ENCODE measurements around the gene RPS6KA3.

RPS6KA3 gene

DNA sequence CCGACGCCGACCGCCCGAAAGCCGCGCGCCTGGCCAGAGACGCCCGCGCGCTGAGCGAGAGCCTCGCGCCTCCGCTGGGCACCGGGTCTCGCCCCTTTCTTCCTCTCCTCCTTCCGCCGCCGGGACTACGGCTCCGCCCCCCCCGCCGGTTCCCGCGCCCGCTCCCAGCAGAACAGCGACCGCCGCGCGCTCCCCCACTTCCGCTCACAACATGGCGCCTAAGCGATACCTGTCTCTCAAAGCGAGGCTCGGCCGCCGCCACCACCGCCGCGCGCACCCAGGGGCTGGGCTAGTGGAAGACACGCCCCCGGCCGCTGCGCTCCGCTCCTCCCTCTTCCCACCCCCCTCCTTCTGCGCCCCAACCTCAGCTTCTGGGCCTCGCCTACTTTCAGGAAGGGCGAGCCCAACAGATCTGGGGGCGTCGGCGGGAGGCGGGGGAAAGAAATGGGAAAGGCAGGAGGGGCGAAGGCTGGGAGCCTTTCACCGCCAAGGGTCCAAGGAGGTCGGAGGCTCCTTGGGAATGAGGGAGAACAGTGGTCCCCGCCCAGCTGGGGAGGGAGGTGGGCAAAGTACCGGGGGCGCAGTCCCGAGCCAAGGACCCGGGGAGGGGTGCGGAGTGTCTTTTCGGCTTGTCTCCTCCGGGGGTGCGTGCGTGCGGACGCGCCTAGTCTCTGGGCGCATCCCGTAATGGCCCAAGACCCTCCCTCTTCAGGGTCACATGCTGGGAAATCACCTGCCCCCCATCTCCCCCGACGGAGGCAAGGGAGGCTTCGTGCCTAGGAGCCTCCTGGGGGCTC is at the start of gene RPS6KA3:
RPS6KA3 (minus strand) TSS at position 100 of the 797 bp plus-strand sequence. CDS start 277 bp downstream, outside the sequence.
- peak; percentile 81 for ATAC-seq
- TF ChIP-seq TOX (CRISPR knock-in tag; IDR thresholded peaks at IDR 0.05; ENCODE audit: borderline replicate concordance) = no peak
- no peak for TF ChIP-seq ZFP3 (CRISPR knock-in tag; IDR thresholded peaks at IDR 0.05)
- TF ChIP-seq ESRRG (CRISPR knock-in tag; IDR thresholded peaks at IDR 0.05) = no peak
- TF ChIP-seq, protein P1, sequence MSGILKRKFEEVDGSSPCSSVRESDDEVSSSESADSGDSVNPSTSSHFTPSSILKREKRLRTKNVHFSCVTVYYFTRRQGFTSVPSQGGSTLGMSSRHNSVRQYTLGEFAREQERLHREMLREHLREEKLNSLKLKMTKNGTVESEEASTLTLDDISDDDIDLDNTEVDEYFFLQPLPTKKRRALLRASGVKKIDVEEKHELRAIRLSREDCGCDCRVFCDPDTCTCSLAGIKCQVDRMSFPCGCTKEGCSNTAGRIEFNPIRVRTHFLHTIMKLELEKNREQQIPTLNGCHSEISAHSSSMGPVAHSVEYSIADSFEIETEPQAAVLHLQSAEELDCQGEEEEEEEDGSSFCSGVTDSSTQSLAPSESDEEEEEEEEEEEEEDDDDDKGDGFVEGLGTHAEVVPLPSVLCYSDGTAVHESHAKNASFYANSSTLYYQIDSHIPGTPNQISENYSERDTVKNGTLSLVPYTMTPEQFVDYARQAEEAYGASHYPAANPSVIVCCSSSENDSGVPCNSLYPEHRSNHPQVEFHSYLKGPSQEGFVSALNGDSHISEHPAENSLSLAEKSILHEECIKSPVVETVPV (CRISPR knock-in tag; IDR thresholded peaks at IDR 0.05) = no peak
- no peak for TF ChIP-seq GLIS3 (CRISPR knock-in tag; IDR thresholded peaks at IDR 0.05)
- no peak for TF ChIP-seq BACH2 (CRISPR knock-in tag; IDR thresholded peaks at IDR 0.05; ENCODE audit: borderline replicate concordance)
- TF ChIP-seq ZFP30 (CRISPR knock-in tag; IDR thresholded peaks at IDR 0.05) = no peak
- no peak for TF ChIP-seq RARB (CRISPR knock-in tag; IDR thresholded peaks at IDR 0.05)
- TF ChIP-seq ZC3H10 (CRISPR knock-in tag; IDR thresholded peaks at IDR 0.05) = no peak
- TF ChIP-seq CSDC2 (CRISPR knock-in tag; IDR thresholded peaks at IDR 0.05) = no peak
- TF ChIP-seq OSR1 (CRISPR knock-in tag; IDR thresholded peaks at IDR 0.05) = no peak
- no peak for TF ChIP-seq PPARA (CRISPR knock-in tag; IDR thresholded peaks at IDR 0.05; ENCODE audit: borderline replicate concordance)
- no peak for TF ChIP-seq SNAI2 (CRISPR knock-in tag; IDR thresholded peaks at IDR 0.05)
- no peak for TF ChIP-seq TCF4 (CRISPR knock-in tag; IDR thresholded peaks at IDR 0.05; ENCODE audit: borderline replicate concordance)

GRCh38 chrX:20315140-20315539 is 48.4 kb upstream of the RPS6KA3 start:
- no peak for ATAC-seq

GRCh38 chrX:20313899-20314298 is 47.2 kb upstream of the RPS6KA3 start:
- TF ChIP-seq, protein P2, sequence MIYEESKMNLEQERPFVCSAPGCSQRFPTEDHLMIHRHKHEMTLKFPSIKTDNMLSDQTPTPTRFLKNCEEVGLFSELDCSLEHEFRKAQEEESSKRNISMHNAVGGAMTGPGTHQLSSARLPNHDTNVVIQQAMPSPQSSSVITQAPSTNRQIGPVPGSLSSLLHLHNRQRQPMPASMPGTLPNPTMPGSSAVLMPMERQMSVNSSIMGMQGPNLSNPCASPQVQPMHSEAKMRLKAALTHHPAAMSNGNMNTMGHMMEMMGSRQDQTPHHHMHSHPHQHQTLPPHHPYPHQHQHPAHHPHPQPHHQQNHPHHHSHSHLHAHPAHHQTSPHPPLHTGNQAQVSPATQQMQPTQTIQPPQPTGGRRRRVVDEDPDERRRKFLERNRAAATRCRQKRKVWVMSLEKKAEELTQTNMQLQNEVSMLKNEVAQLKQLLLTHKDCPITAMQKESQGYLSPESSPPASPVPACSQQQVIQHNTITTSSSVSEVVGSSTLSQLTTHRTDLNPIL (CRISPR knock-in tag; IDR thresholded peaks at IDR 0.05; ENCODE audit: low read depth) = no peak
- no peak for ATAC-seq

More at GRCh38 chrX:20315140-20315539, 48.4 kb upstream of the RPS6KA3 start:
- TF ChIP-seq, protein P1 (CRISPR knock-in tag; IDR thresholded peaks at IDR 0.05) = no peak
- no peak for TF ChIP-seq ZFP3 (CRISPR knock-in tag; IDR thresholded peaks at IDR 0.05)

DNA sequence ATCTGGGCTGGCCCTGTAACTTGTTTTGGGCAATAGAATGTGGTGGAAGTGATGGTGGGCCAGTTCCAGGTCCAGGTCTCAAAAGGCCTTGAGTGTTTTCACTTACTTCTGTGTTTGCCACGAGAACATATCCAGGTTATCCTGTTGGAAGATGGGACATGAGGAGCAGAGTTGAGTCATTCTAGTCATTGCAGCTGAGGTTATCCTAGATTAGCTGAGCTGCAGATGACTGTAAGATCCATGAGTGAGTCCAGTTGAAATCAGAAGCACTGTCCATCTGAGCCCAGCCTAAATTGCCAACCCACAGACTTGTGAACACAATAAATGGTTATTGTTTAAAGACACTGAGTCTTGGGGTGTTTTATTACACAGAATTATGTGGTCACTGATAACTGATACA is 45.3 kb upstream of the RPS6KA3 start:
- ATAC-seq = no peak
- no peak for TF ChIP-seq RARB (CRISPR knock-in tag; IDR thresholded peaks at IDR 0.05)

GRCh38 chrX:20311505-20311904 is 44.8 kb upstream of the RPS6KA3 start:
- ATAC-seq = no peak
- TF ChIP-seq ZFP30 (CRISPR knock-in tag; IDR thresholded peaks at IDR 0.05) (no peak), CSDC2 (CRISPR knock-in tag; IDR thresholded peaks at IDR 0.05) (no peak)

DNA sequence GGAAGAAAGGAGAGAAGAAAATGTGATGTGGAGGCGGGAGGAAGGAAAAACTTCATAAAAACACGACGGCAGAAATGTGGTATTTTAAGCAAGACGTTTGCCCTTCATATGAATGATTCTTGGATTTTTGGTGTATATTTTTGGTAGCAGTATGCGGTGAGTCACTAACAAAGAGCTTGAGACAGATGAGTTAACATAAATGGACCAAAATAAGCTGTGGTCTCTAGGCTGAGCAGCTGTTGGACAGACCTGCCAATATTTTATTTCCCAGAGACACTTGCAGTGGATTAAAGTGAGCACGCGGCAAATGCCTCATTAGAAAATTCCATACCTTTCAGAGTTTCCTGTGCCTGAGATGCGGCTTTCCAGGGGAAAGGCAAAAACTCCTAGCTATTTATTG is 43.1 kb upstream of the RPS6KA3 start:
- no peak for ATAC-seq
- no peak for TF ChIP-seq CSDC2 (CRISPR knock-in tag; IDR thresholded peaks at IDR 0.05)
- no peak for TF ChIP-seq ARNTL (CRISPR knock-in tag; IDR thresholded peaks at IDR 0.05; ENCODE audit: borderline replicate concordance, low read depth)
- TF ChIP-seq, protein P3, sequence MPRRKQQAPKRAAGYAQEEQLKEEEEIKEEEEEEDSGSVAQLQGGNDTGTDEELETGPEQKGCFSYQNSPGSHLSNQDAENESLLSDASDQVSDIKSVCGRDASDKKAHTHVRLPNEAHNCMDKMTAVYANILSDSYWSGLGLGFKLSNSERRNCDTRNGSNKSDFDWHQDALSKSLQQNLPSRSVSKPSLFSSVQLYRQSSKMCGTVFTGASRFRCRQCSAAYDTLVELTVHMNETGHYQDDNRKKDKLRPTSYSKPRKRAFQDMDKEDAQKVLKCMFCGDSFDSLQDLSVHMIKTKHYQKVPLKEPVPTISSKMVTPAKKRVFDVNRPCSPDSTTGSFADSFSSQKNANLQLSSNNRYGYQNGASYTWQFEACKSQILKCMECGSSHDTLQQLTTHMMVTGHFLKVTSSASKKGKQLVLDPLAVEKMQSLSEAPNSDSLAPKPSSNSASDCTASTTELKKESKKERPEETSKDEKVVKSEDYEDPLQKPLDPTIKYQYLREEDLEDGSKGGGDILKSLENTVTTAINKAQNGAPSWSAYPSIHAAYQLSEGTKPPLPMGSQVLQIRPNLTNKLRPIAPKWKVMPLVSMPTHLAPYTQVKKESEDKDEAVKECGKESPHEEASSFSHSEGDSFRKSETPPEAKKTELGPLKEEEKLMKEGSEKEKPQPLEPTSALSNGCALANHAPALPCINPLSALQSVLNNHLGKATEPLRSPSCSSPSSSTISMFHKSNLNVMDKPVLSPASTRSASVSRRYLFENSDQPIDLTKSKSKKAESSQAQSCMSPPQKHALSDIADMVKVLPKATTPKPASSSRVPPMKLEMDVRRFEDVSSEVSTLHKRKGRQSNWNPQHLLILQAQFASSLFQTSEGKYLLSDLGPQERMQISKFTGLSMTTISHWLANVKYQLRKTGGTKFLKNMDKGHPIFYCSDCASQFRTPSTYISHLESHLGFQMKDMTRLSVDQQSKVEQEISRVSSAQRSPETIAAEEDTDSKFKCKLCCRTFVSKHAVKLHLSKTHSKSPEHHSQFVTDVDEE (CRISPR knock-in tag; IDR thresholded peaks at IDR 0.05) = no peak
- TF ChIP-seq ZNF565 (CRISPR knock-in tag; conservative IDR thresholded peaks at IDR 0.05; ENCODE audit: low read depth) = no peak
- no peak for TF ChIP-seq ZFP30 (CRISPR knock-in tag; IDR thresholded peaks at IDR 0.05)
- TF ChIP-seq ZNF8 (CRISPR knock-in tag; IDR thresholded peaks at IDR 0.05) = no peak
- no peak for TF ChIP-seq ZFP3 (CRISPR knock-in tag; IDR thresholded peaks at IDR 0.05)
- TF ChIP-seq TCF4 (CRISPR knock-in tag; IDR thresholded peaks at IDR 0.05; ENCODE audit: borderline replicate concordance) = no peak
- TF ChIP-seq ZNF70 (CRISPR knock-in tag; IDR thresholded peaks at IDR 0.05) = no peak
- TF ChIP-seq, protein P2 (CRISPR knock-in tag; IDR thresholded peaks at IDR 0.05; ENCODE audit: low read depth) = no peak
- no peak for TF ChIP-seq SNAI2 (CRISPR knock-in tag; IDR thresholded peaks at IDR 0.05)
- TF ChIP-seq BACH2 (CRISPR knock-in tag; IDR thresholded peaks at IDR 0.05; ENCODE audit: borderline replicate concordance) = no peak
- no peak for TF ChIP-seq RARB (CRISPR knock-in tag; IDR thresholded peaks at IDR 0.05)
- TF ChIP-seq, protein P4, sequence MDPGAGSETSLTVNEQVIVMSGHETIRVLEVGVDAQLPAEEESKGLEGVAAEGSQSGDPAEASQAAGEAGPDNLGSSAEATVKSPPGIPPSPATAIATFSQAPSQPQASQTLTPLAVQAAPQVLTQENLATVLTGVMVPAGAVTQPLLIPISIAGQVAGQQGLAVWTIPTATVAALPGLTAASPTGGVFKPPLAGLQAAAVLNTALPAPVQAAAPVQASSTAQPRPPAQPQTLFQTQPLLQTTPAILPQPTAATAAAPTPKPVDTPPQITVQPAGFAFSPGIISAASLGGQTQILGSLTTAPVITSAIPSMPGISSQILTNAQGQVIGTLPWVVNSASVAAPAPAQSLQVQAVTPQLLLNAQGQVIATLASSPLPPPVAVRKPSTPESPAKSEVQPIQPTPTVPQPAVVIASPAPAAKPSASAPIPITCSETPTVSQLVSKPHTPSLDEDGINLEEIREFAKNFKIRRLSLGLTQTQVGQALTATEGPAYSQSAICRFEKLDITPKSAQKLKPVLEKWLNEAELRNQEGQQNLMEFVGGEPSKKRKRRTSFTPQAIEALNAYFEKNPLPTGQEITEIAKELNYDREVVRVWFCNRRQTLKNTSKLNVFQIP (CRISPR knock-in tag; IDR thresholded peaks at IDR 0.05; ENCODE audit: borderline replicate concordance, low read depth) = no peak
